GM12878 (cell line): ENCODE measurements around the gene DUSP16.

Source experiments
- ATF2 ChIP-seq: IDR thresholded peaks from 2 replicates; pipeline ENCODE4 v1.6.1; 2012; ENCODE audit warnings: low read length, inconsistent platforms
- CTCF ChIP-seq, 3 experiments: IDR thresholded peaks in 2 of 3; conservative IDR thresholded peaks in 1 of 3; 2 replicates each; pipeline ENCODE4 v1.5.1; 2011; ENCODE audit warnings: low read depth in 3 of 3, low read length in 3 of 3, mild to moderate bottlenecking in 3 of 3, control low read depth in 2 of 3, moderate library complexity in 2 of 3, inconsistent platforms in 1 of 3, mixed read lengths in 1 of 3; ENCODE audit not compliant: control insufficient read depth in 2 of 3, insufficient read depth in 1 of 3; ENCODE audit errors: extremely low read depth in 1 of 3
- FOXM1 ChIP-seq: IDR thresholded peaks from 2 replicates; pipeline ENCODE4 v1.6.1; 2012; ENCODE audit warnings: low read depth, mild to moderate bottlenecking, inconsistent platforms, low read length, moderate library complexity
- NRF1 ChIP-seq: conservative IDR thresholded peaks from 2 replicates; pipeline ENCODE4 v1.6.1; 2011; ENCODE audit warnings: mild to moderate bottlenecking, low read depth, low read length, improper control_type of control experiment
- POLR2AphosphoS5 ChIP-seq: IDR thresholded peaks from 2 replicates; pipeline ENCODE4 v1.6.1; 2011; ENCODE audit warnings: mild to moderate bottlenecking, low read length, inconsistent platforms
- PRDM15 ChIP-seq: fragments of 450-650 bp; formaldehyde crosslinking; IDR thresholded peaks from 2 replicates; pipeline ENCODE4 v1.4.0; 2020; ENCODE audit warnings: mild to moderate bottlenecking, moderate library complexity
- REST ChIP-seq: IDR thresholded peaks from 2 replicates; pipeline ENCODE4 v1.6.1; 2012; ENCODE audit warnings: mild to moderate bottlenecking, low read depth, low read length
- TBL1XR1 ChIP-seq: IDR thresholded peaks from 2 replicates; pipeline ENCODE4 v1.6.1; 2012; ENCODE audit warnings: low read depth, low read length, improper control_type of control experiment
- ZBTB33 ChIP-seq: fragments of 450-650 bp; IDR thresholded peaks from 2 replicates; pipeline ENCODE4 v1.6.1; 2017; ENCODE audit warnings: mild to moderate bottlenecking

- no peak for TF ChIP-seq FOXM1
- no peak for TF ChIP-seq PRDM15 (CRISPR knock-in tag)
- no peak for TF ChIP-seq ZBTB33
- no peak for TF ChIP-seq CTCF (IDR thresholded peaks at IDR 0.05 in 2 of 3, conservative IDR thresholded peaks at IDR 0.05 in 1 of 3; ENCODE audit: control insufficient read depth in 2 of 3, extremely low read depth in 1 of 3, insufficient read depth in 1 of 3, low read depth in 3 of 3, low read length in 3 of 3)
- no peak for TF ChIP-seq REST
- TF ChIP-seq ATF2, result no peak
- TF ChIP-seq POLR2AphosphoS5, result no peak
- TF ChIP-seq TBL1XR1, result no peak
- TF ChIP-seq NRF1, result no peak
Measured at GRCh38 chr12:12436831-12437345, 125.8 kb downstream of the DUSP16 start.
